GM04504 (cell line): ENCODE measurements around the gene APLP2.
A peak's percentile ranks its signal among the peaks of the same experiment; 100 is the strongest.
"Not testable (repeated sequence)": the region's sequence is repeated elsewhere in the genome, so short reads cannot be mapped to it uniquely, and the experiment has no call there.

Source experiments
- DNase-seq: peaks from one replicate; pipeline ENCODE4 v3.0.0-alpha.2; 2012; ENCODE audit warnings: low read depth

APLP2 gene

DNA sequence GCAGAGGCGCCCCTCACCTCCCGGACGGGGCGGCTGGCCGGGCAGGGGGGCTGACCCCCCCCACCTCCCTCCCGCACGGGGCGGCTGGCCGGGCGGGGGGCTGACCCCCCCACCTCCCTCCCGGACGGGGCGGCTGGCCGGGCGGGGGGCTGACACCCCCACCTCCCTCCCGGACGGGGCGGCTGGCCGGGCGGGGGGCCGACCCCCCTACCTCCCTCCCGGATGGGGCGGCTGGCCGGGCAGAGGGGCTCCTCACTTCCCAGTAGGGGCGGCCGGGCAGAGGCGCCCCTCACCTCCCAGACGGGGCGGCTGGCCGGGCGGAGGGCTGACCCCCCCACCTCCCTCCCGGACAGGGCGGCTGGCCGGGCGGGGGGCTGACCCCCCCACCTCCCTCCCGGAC is 21.5 kb downstream of the APLP2 start:
- not testable (repeated sequence) for DNase-seq

DNA sequence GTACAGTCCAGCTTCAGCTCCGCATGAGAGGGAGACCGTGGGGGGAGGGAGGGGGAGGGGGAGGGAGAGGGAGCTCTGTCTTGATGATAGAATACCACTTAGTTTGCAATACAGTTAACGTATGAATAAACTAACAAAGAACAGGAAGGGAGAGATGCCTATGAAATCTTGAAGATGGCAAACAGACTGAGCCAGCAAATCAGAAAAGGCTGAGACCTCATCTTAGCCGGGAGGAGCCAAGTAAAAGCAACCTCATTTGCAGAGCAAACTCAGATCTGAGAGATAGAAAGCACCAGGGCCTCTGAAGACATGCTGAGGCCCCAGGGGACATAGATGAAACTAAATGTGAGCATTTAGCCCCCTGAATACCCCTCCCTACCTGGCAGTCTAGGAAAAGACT is 23.0 kb downstream of the APLP2 start:
- no peak for DNase-seq

- no peak for DNase-seq
These were observed 24.9 kb downstream of the APLP2 start for GRCh38 chr11:130094614-130095013.

GRCh38 chr11:130095326-130095725 is 25.6 kb downstream of the APLP2 start:
- DNase-seq: no peak

- DNase-seq: no peak
These were observed 26.3 kb downstream of the APLP2 start for GRCh38 chr11:130096042-130096441.

DNA sequence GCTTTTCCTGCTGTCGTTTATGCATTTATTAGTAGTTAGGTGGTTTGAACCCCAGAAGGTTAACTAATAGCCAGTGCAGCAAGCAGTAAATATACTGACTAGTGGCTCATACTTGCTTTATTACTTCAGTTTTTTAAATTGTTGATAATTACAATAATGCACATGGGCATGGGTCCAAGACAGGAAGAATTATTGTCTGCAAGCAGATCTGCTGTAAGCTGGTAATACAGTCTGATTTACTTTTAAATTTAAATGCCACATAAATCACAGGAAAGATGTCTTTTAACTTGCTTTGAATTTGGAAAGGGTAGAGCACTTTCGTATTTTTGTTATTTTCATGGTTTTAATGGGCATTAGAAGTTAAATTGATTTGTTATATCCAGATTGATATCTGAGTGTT is 27.1 kb downstream of the APLP2 start:
- DNase-seq: no peak

GRCh38 chr11:130097285-130097684 is 27.6 kb downstream of the APLP2 start:
- DNase-seq: no peak

- DNase-seq: no peak
These were observed 29.7 kb downstream of the APLP2 start for GRCh38 chr11:130099356-130099755.

- no peak for DNase-seq
These were observed 30.8 kb downstream of the APLP2 start for GRCh38 chr11:130100381-130101095.

- DNase-seq: no peak
These were observed 32.0 kb downstream of the APLP2 start for GRCh38 chr11:130101661-130102060.

DNA sequence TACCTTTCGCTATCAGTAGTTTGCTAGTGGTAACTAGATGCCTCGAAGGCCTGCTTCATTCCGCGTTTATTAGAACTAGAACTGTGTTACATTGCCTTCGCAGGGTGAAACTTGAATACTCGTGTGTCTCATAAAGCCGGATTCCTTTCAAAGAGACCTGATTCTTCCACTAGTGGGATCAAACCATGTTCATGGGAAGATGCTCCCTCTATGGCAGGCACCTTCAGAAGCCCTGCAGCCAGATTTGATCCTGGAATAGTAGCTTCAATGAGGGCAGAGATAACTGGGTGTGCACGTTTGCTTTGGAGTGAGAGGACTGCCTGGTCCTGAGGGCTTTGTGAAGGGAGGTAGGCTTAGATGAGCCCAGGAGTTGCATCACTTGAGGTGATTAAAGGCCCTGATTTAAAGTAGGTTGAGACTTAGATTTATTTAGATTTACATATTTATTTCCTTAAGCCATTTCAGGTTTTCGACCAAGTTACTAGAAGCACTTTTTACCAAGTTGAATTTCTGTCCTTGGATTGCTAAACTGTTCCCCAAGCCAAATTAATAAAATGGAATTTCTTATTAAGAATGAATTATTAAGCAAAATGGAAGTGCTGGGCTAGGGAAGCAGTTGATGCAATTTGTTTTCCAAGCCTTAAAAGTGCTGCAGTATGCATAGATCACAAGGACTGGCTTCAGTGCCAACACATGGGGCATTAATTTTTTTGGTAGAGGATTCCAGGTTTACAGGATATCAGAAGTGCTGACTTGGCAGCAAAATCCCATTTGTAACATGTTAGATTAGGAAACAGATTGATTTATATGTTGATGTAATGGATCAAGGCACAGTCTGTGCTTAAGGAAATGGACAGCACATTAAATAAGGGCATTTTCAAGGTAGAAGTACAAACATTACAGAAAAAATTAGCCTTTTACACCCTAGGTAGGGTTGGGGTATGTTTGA is 32.9 kb downstream of the APLP2 start:
- DNase-seq: no peak

GRCh38 chr11:130103296-130103814 is 33.7 kb downstream of the APLP2 start:
- peak; percentile 96 for DNase-seq

- DNase-seq: no peak
These were observed 36.7 kb downstream of the APLP2 start for GRCh38 chr11:130106381-130106780.

GRCh38 chr11:130108671-130109070 is 39.0 kb downstream of the APLP2 start:
- not testable (repeated sequence) for DNase-seq

- DNase-seq: no peak
These were observed 39.7 kb downstream of the APLP2 start for GRCh38 chr11:130109386-130109785.

DNA sequence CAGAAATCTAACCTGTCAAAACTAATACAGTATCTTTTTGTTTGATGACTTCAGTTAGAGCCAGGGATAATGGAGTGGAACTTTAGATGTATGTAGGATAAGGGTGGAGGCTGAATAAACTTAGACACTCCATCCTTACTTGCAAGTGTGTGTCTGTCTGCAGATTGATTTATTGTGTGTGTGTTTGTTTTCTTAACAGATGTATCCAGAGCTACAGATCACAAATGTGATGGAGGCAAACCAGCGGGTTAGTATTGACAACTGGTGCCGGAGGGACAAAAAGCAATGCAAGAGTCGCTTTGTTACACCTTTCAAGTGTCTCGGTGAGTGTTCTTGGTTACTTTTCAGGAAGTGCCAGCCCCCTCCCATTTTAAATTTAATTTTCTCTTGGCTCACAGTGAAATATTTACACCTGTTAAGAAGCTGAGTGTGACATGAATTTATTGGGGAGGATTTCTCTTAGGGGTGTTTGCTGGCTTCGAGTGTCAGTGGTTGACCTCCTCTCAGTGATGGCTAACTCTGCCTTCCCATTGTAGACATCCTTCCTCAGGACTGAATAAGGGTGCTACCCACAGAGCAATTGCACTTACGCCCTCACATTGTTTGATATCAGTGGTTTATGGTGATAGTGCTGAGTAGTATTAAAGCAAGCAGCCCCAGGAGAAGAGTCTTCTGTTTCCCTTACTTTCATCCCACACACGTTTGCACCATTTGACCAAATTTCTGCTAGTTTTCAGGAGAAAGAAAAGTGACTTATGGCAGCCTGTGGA is 40.8 kb downstream of the APLP2 start:
- DNase-seq: no peak

- DNase-seq: no peak
These were observed 42.6 kb downstream of the APLP2 start for GRCh38 chr11:130112071-130112830.

DNA sequence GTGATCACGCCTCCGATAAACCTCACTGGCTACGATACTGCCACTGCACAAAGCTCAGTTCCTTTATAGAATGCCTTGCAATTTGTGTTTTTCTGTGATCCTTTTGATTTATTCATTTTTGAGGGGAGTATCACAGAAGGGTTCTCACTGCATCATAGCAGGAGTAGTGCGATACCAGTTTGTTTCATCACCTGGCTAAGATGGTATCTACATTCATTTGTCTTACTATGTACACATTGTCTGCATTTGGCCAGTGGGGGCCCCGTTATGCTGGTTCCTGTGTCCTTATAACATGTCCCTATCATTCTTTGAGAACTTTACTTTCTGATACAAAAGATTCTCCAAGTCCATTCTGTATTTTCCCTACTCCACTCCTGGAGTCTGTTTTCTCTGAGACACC is 44.6 kb downstream of the APLP2 start:
- DNase-seq: no peak

DNA sequence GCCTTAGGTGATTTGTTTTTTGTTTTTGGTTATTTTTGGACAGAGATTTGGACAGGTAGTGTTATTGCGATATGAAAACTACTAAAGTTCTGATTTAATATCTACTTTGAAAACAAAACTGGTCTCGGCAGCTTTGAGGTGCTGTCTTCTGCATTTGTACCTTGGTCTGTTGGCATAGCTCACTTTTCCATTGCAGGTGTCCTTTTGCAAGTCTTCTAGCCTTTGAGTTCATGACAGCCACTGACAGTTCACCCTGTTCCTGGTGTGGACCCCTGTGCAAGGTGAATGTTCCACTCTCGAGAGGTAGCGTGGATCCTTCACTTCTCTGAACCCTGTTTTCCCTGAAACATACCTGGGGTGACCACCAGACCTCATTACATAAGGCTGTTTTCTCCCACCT is 45.0 kb downstream of the APLP2 start:
- DNase-seq: no peak

DNA sequence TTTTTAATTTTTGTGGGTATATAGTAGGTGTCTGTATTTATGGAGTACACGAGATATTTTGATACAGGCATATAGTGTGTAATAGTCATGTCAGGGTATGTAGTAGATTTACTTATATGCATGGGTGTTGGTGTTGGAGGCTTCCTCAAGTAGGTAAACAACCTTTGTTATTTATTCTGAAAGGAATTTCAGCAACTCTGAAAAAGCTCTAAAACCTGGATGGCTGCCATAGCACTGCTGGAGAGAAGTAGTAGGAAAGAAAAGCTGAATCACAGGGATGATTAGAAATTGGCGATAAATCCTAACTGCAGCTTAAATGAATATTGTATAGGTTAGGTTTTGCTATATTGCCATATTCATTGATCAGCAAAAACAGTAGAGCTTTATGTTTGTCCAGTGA is 45.5 kb downstream of the APLP2 start:
- no peak for DNase-seq

DNA sequence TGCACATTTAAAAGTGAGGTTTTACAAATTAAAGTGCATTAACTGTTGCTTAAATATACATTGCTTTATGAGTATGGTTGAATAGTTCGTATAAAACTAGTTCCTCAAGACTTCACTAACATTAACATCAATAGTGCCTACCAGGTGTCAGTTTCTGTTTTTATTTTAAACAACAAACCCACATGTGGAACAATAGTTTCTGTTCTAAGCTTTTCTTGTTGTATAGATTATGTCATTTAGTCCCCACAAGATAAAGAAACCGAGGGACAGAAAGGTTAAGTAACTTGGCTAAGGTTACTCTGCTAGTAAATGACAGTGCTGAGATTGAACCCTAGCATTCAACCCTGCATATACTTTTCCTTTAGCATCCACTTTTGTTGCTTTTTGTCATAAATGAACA is 48.5 kb downstream of the APLP2 start:
- DNase-seq: no peak
